PC-3 (cell line): ENCODE data around the gene CDRT4. TPM values are rescaled to one million over a fixed set of nuclear protein-coding genes. Genes with fewer than 3 reads are reported as not detected.

Source experiments
- ATAC-seq: fragments of 200-7000 bp; cut with Tn5 transposase; 2 replicates; pipeline ENCODE4 v1.9.1; 2020; ENCODE audit warnings: mild to moderate bottlenecking, moderate library complexity
- BruUV-seq: library from RNA; stranded (reverse); fragments of 400-500 nt; replicated peaks from 2 replicates; lab custom pipeline; 2021; lab: Mats Ljungman, UMichigan
- CTCF ChIA-PET: fragments of 300-600 bp; sonication (Branson Sonifier 250); formaldehyde crosslinking; loops from one replicate; lab custom pipeline; 2022; ENCODE audit warnings: antibody characterized with exemption; lab: Charles Lee
- POLR2A ChIA-PET: fragments of 300-600 bp; sonication (Branson Sonifier 250); formaldehyde crosslinking; loops from one replicate; lab custom pipeline; 2022; ENCODE audit warnings: antibody characterized with exemption; ENCODE audit not compliant: unreplicated experiment; lab: Charles Lee
- DNase-seq: peaks from one replicate; pipeline ENCODE4 v3.0.0-alpha.2; 2015
- H2AFZ ChIP-seq: fragments of 300-600 bp; sonication (generic); 2 replicates; pipeline ENCODE4 v1.6.0; 2016; ENCODE audit warnings: antibody characterized with exemption, low read length
- H3F3A ChIP-seq: fragments of 300-600 bp; sonication (generic); one replicate; pipeline ENCODE4 v1.6.0; 2017; ENCODE audit warnings: antibody characterized with exemption, low read length, control low read depth, mild to moderate bottlenecking; ENCODE audit not compliant: unreplicated experiment
- H3K27ac ChIP-seq: fragments of 300-600 bp; sonication (generic); 2 replicates; pipeline ENCODE4 v1.5.1; 2016; ENCODE audit warnings: mild to moderate bottlenecking, low read length
- H3K27me3 ChIP-seq: fragments of 300-600 bp; sonication (generic); 2 replicates; pipeline ENCODE4 v1.6.1; 2016; ENCODE audit warnings: low read length, mixed read lengths
- H3K36me3 ChIP-seq: fragments of 300-600 bp; sonication (generic); 2 replicates; pipeline ENCODE4 v1.6.1; 2016; ENCODE audit warnings: low read depth, mixed run types, low read length, mixed read lengths
- H3K4me1 ChIP-seq: fragments of 300-600 bp; sonication (generic); 2 replicates; pipeline ENCODE4 v1.5.1; 2016; ENCODE audit warnings: low read length; ENCODE audit not compliant: insufficient read depth
- H3K4me2 ChIP-seq: fragments of 300-600 bp; sonication (generic); 2 replicates; pipeline ENCODE4 v1.6.0; 2016; ENCODE audit warnings: low read length
- H3K4me3 ChIP-seq: fragments of 300-600 bp; sonication (generic); 2 replicates; pipeline ENCODE4 v1.5.1; 2016; ENCODE audit warnings: mild to moderate bottlenecking, low read length, mixed read lengths
- H3K79me2 ChIP-seq: fragments of 300-600 bp; sonication (generic); 2 replicates; pipeline ENCODE4 v1.6.1; 2017; ENCODE audit warnings: low read length, mixed read lengths
- H3K9ac ChIP-seq: fragments of 300-600 bp; sonication (generic); 2 replicates; pipeline ENCODE4 v1.6.0; 2016; ENCODE audit warnings: mild to moderate bottlenecking, low read length
- H3K9me2 ChIP-seq: fragments of 300-600 bp; sonication (generic); replicated peaks from 2 replicates; pipeline ENCODE4 v1.6.1; 2016; ENCODE audit warnings: mixed run types, low read length, mixed read lengths
- H3K9me3 ChIP-seq: fragments of 300-600 bp; sonication (generic); 2 replicates; pipeline ENCODE4 v1.6.1; 2016; ENCODE audit warnings: low read length, mixed read lengths
- H4K20me1 ChIP-seq: fragments of 300-600 bp; sonication (generic); 2 replicates; pipeline ENCODE4 v1.6.1; 2016; ENCODE audit warnings: low read length, mixed read lengths
- CTCF ChIP-seq: fragments of 300-600 bp; sonication (generic); conservative IDR thresholded peaks from 2 replicates; pipeline ENCODE4 v1.5.1; 2017; ENCODE audit warnings: antibody characterized with exemption, low read depth, mild to moderate bottlenecking, low read length
- EZH2 ChIP-seq: fragments of 300-600 bp; sonication (generic); IDR thresholded peaks from one replicate; pipeline ENCODE4 v1.6.1; 2017; ENCODE audit warnings: antibody characterized with exemption, mild to moderate bottlenecking, low read length; ENCODE audit not compliant: unreplicated experiment
- EZH2phosphoT487 ChIP-seq: fragments of 300-600 bp; sonication (generic); IDR thresholded peaks from 2 replicates; pipeline ENCODE4 v1.6.1; 2018; ENCODE audit warnings: mild to moderate bottlenecking, antibody characterized with exemption, low read length, borderline replicate concordance
- intact Hi-C: fragments of 100-400 bp; cut with micrococcal nuclease; formaldehyde crosslinking; loops from 2 replicates; pipeline ENCODE4 v1.9.0; 2023
- total RNA-seq: library from RNA; depleted of rRNA; stranded (reverse); fragments of >200 nt; gene quantifications from 2 replicates; pipeline ENCODE4 v1.2.3, GENCODE V29; 2014

Gene CDRT4
- total RNA-seq, 1 experiment from 2014 or later: 5.0 TPM

- POLR2A ChIA-PET: no interaction called here
- no peak for ATAC-seq
Measured at GRCh38 chr17:15434956-15435355, 32.5 kb downstream of the CDRT4 start.

GRCh38 chr17:15432807-15433611 is 34.4 kb downstream of the CDRT4 start:
- Histone ChIP-seq H3F3A (no peaks in the 10 kb centered on the region), H3K4me1 (peaks cover 13% of the 10 kb centered on the region), H3K4me3 (no peak overlapping the region), H3K4me2 (no peak overlapping the region), H4K20me1 (no peaks in the 10 kb centered on the region), H3K9me2 (no peaks in the 10 kb centered on the region), H3K79me2 (no peaks in the 10 kb centered on the region), H2AFZ (no peak overlapping the region), H3K27me3 (no peaks in the 10 kb centered on the region), H3K9me3 (no peaks in the 10 kb centered on the region), H3K9ac (no peak overlapping the region), H3K27ac (no peak overlapping the region), H3K36me3 (peaks cover 6% of the 10 kb centered on the region)
- ATAC-seq: no peak
- ChIA-PET POLR2A (no interaction called here), CTCF (no interaction called here)
- TF ChIP-seq EZH2phosphoT487: no peak
- no peak for TF ChIP-seq CTCF
- no peak for TF ChIP-seq EZH2
- BruUV-seq: no TSS peak
- intact Hi-C loops: no loop called here
- no peak for DNase-seq

More at GRCh38 chr17:15434956-15435355, 32.5 kb downstream of the CDRT4 start:
- Histone ChIP-seq H3K4me2 (no peak overlapping the region), H3K36me3 (peaks cover 6% of the 10 kb centered on the region), H3K27ac (no peak overlapping the region), H2AFZ (no peak overlapping the region), H3K79me2 (no peaks in the 10 kb centered on the region), H3K9me2 (no peaks in the 10 kb centered on the region), H3K4me3 (no peak overlapping the region), H3K27me3 (no peaks in the 10 kb centered on the region), H3K4me1 (peaks cover 13% of the 10 kb centered on the region), H4K20me1 (no peaks in the 10 kb centered on the region), H3F3A (no peaks in the 10 kb centered on the region), H3K9me3 (no peaks in the 10 kb centered on the region), H3K9ac (no peak overlapping the region)
- TF ChIP-seq EZH2 (no peak), CTCF (no peak), EZH2phosphoT487 (no peak)
- BruUV-seq: no TSS peak
- DNase-seq: no peak
- intact Hi-C loops: no loop called here
- CTCF ChIA-PET: no interaction called here

- ATAC-seq (no peak), DNase-seq (no peak)
- Histone ChIP-seq H2AFZ (no peak overlapping the region), H3K36me3 (no peaks in the 10 kb centered on the region), H4K20me1 (no peaks in the 10 kb centered on the region), H3K27ac (no peak overlapping the region), H3F3A (no peaks in the 10 kb centered on the region), H3K79me2 (no peaks in the 10 kb centered on the region), H3K9ac (no peak overlapping the region), H3K9me3 (no peaks in the 10 kb centered on the region), H3K4me2 (no peak overlapping the region), H3K27me3 (no peaks in the 10 kb centered on the region), H3K4me1 (peaks cover 10% of the 10 kb centered on the region), H3K4me3 (no peak overlapping the region), H3K9me2 (no peaks in the 10 kb centered on the region)
- no TSS peak for BruUV-seq
- POLR2A ChIA-PET: no interaction called here
- CTCF ChIA-PET: no interaction called here
- TF ChIP-seq EZH2 (no peak), CTCF (no peak), EZH2phosphoT487 (no peak)
- intact Hi-C loops: no loop called here
Measured at GRCh38 chr17:15431766-15432165, 35.7 kb downstream of the CDRT4 start.
